H1 (cell line): ENCODE data around the gene MRGPRX2. TPM values are rescaled to one million over a fixed set of nuclear protein-coding genes. Genes with fewer than 3 reads are reported as not detected.
A peak's percentile ranks its signal among the peaks of the same experiment; 100 is the strongest.

Experiments
- CTCF ChIA-PET: fragments of 300-600 bp; sonication (Branson Sonifier 250); formaldehyde crosslinking; loops from one replicate; lab custom pipeline; 2021; ENCODE audit not compliant: partially characterized antibody; lab: Charles Lee
- POLR2A ChIA-PET: fragments of 300-600 bp; sonication (Branson Sonifier 250); formaldehyde crosslinking; loops from one replicate; lab custom pipeline; 2021; ENCODE audit warnings: inconsistent platforms; ENCODE audit not compliant: partially characterized antibody; lab: Charles Lee
- DNase-seq, 2 experiments: peaks; one replicate each; pipeline versions ENCODE4 v3.0.0 to v3.0.0-alpha.2; 2010 to 2022; ENCODE audit warnings: low spot score in 2 of 2, low read depth in 1 of 2, mixed read lengths in 1 of 2
- FAIRE-seq: peaks from 2 replicates; lab custom pipeline; 2011; peaks lifted over from hg19 to GRCh38; lab: Jason Lieb, UNC
- H2AFZ ChIP-seq: 2 replicates; pipeline ENCODE4 v1.8.1; 2012; ENCODE audit warnings: low read length, inconsistent platforms
- H2AK5ac ChIP-seq: 2 replicates; pipeline ENCODE4 v1.6.1; 2013; ENCODE audit warnings: low read depth, low read length
- H2BK120ac ChIP-seq: replicated peaks from 2 replicates; pipeline ENCODE3; 2013; ENCODE audit warnings: low read depth, low read length, inconsistent platforms
- H2BK12ac ChIP-seq: 2 replicates; pipeline ENCODE4 v1.6.1; 2013; ENCODE audit warnings: low read depth, low read length
- H2BK15ac ChIP-seq: 2 replicates; pipeline ENCODE4 v1.6.1; 2013; ENCODE audit warnings: low read length
- H2BK20ac ChIP-seq: 2 replicates; pipeline ENCODE4 v1.6.1; 2013; ENCODE audit warnings: low read length
- H2BK5ac ChIP-seq: 2 replicates; pipeline ENCODE4 v1.6.1; 2013; ENCODE audit warnings: low read depth, low read length
- H3K14ac ChIP-seq: 2 replicates; pipeline ENCODE4 v1.6.1; 2013; ENCODE audit warnings: inconsistent platforms; ENCODE audit not compliant: insufficient read length
- H3K18ac ChIP-seq: 2 replicates; pipeline ENCODE4 v1.6.1; 2013; ENCODE audit warnings: low read length; ENCODE audit errors: extremely low read depth
- H3K23ac ChIP-seq: 2 replicates; pipeline ENCODE4 v1.6.1; 2013; ENCODE audit warnings: inconsistent platforms; ENCODE audit not compliant: insufficient read length
- H3K23me2 ChIP-seq: 2 replicates; pipeline ENCODE4 v1.6.1; 2013; ENCODE audit warnings: low read depth, low read length
- H3K27ac ChIP-seq: 2 replicates; pipeline ENCODE4 v1.6.1; 2011; ENCODE audit warnings: low read depth, low read length, inconsistent platforms
- H3K27me3 ChIP-seq, 4 experiments: replicated peaks in 1 of 4; 1 replicate in 1 of 4; 2 replicates in 3 of 4; pipeline versions ENCODE4 v1.6.1 to v1.8.1; 2011 to 2013; ENCODE audit warnings: low read length in 3 of 4, mild to moderate bottlenecking in 3 of 4, inconsistent platforms in 2 of 4, mixed read lengths in 2 of 4, moderate library complexity in 1 of 4; ENCODE audit not compliant: control insufficient read depth in 3 of 4, insufficient read depth in 3 of 4; ENCODE audit errors: extremely low read depth in 1 of 4
- H3K36me3 ChIP-seq, 4 experiments: 2 replicates each; pipeline versions ENCODE4 v1.6.1 to v1.8.1; 2011 to 2013; ENCODE audit warnings: mild to moderate bottlenecking in 4 of 4, low read length in 3 of 4, moderate library complexity in 2 of 4, control low read depth in 1 of 4, inconsistent platforms in 1 of 4; ENCODE audit not compliant: insufficient read depth in 4 of 4, control insufficient read depth in 2 of 4
- H3K4ac ChIP-seq: replicated peaks from 2 replicates; pipeline ENCODE3; 2013; ENCODE audit warnings: low read length, low read depth, mixed read lengths, inconsistent platforms; ENCODE audit not compliant: insufficient read length
- H3K4me1 ChIP-seq, 4 experiments: replicated peaks in 1 of 4; 1 replicate in 1 of 4; 2 replicates in 3 of 4; pipeline versions ENCODE4 v1.6.1 to v1.8.1; 2011 to 2013; ENCODE audit warnings: low read length in 3 of 4, inconsistent platforms in 2 of 4, mixed read lengths in 1 of 4; ENCODE audit not compliant: insufficient read depth in 4 of 4, control insufficient read depth in 3 of 4
- H3K4me2 ChIP-seq, 2 experiments: 2 replicates each; pipeline versions ENCODE4 v1.6.1 to v1.8.1; 2011 to 2013; ENCODE audit warnings: low read depth in 2 of 2, low read length in 2 of 2, control low read depth in 1 of 2, inconsistent platforms in 1 of 2, mild to moderate bottlenecking in 1 of 2; ENCODE audit not compliant: insufficient read depth in 1 of 2
- H3K4me3 ChIP-seq, 4 experiments: fragments of 200-600, 300-600 bp in 1 of 4; sonication (generic), shearing (Covaris generic), sonication (Bioruptor Twin) in 1 of 4; 2 replicates each; pipeline versions ENCODE4 v1.5.1 to v1.8.1; 2011 to 2016; ENCODE audit warnings: low read length in 4 of 4, low read depth in 3 of 4, control low read depth in 2 of 4, inconsistent platforms in 2 of 4, mild to moderate bottlenecking in 2 of 4, mixed read lengths in 1 of 4, moderate library complexity in 1 of 4; ENCODE audit not compliant: insufficient read depth in 2 of 4; ENCODE audit errors: extremely low read depth in 1 of 4
- H3K56ac ChIP-seq: replicated peaks from 2 replicates; pipeline ENCODE3; 2013; ENCODE audit warnings: low read depth, mild to moderate bottlenecking, mixed read lengths, low read length, inconsistent platforms; ENCODE audit not compliant: insufficient read length
- H3K79me1 ChIP-seq: 2 replicates; pipeline ENCODE4 v1.6.1; 2013; ENCODE audit warnings: low read depth, low read length, control low read depth
- H3K79me2 ChIP-seq, 2 experiments: 2 replicates each; pipeline versions ENCODE4 v1.6.1 to v1.8.1; 2012 to 2013; ENCODE audit warnings: low read length in 2 of 2, mild to moderate bottlenecking in 2 of 2, inconsistent platforms in 1 of 2; ENCODE audit not compliant: insufficient read depth in 2 of 2, control insufficient read depth in 1 of 2
- H3K9ac ChIP-seq, 4 experiments: replicated peaks in 1 of 4; 1 replicate in 1 of 4; 2 replicates in 3 of 4; pipeline versions ENCODE4 v1.6.1 to v1.8.1; 2011 to 2013; ENCODE audit warnings: low read depth in 3 of 4, low read length in 3 of 4, control low read depth in 2 of 4, mild to moderate bottlenecking in 2 of 4, moderate library complexity in 2 of 4, inconsistent platforms in 1 of 4; ENCODE audit errors: extremely low read depth in 1 of 4
- H3K9me3 ChIP-seq, 2 experiments: 2 replicates each; pipeline versions ENCODE4 v1.6.1 to v1.8.1; 2012 to 2013; ENCODE audit warnings: mild to moderate bottlenecking in 2 of 2, moderate library complexity in 2 of 2, control low read depth in 1 of 2, inconsistent platforms in 1 of 2, low read depth in 1 of 2, low read length in 1 of 2, mixed read lengths in 1 of 2; ENCODE audit not compliant: insufficient read depth in 2 of 2
- H4K20me1 ChIP-seq, 2 experiments: replicated peaks in 1 of 2; 2 replicates each; pipeline versions ENCODE3 to v1.8.1; 2011 to 2013; ENCODE audit warnings: inconsistent platforms in 2 of 2, low read length in 2 of 2, mild to moderate bottlenecking in 1 of 2; ENCODE audit not compliant: insufficient read depth in 2 of 2, control insufficient read depth in 1 of 2
- H4K5ac ChIP-seq: 2 replicates; pipeline ENCODE4 v1.6.1; 2013; ENCODE audit warnings: low read length, low read depth, mixed read lengths, inconsistent platforms; ENCODE audit not compliant: insufficient read length
- H4K8ac ChIP-seq: 2 replicates; pipeline ENCODE4 v1.8.0; 2013; ENCODE audit warnings: mild to moderate bottlenecking, moderate library complexity, low read length, inconsistent platforms; ENCODE audit not compliant: insufficient read depth; ENCODE audit errors: extremely low read depth
- H4K91ac ChIP-seq: replicated peaks from 2 replicates; pipeline ENCODE3; 2013; ENCODE audit warnings: low read length, mixed read lengths, inconsistent platforms; ENCODE audit not compliant: insufficient read length
- ATF3 ChIP-seq: IDR thresholded peaks from 2 replicates; pipeline ENCODE4 v1.6.1; 2011; ENCODE audit warnings: low read depth, mild to moderate bottlenecking, low read length; ENCODE audit not compliant: insufficient read depth
- BRCA1 ChIP-seq: IDR thresholded peaks from 2 replicates; pipeline ENCODE4 v1.6.1; 2012; ENCODE audit warnings: low read depth, low read length, improper control_type of control experiment
- EZH2 ChIP-seq: fragments of 200-600 bp; sonication (generic); IDR thresholded peaks from 2 replicates; pipeline ENCODE4 v1.7.1; 2012; ENCODE audit warnings: low read depth, mild to moderate bottlenecking, moderate library complexity, low read length, inconsistent platforms; ENCODE audit not compliant: severe bottlenecking
- MAFK ChIP-seq: IDR thresholded peaks from 2 replicates; pipeline ENCODE4 v1.6.1; 2012; ENCODE audit warnings: low read depth, mild to moderate bottlenecking, improper control_type of control experiment, low read length
- NANOG ChIP-seq: IDR thresholded peaks from 2 replicates; pipeline ENCODE4 v1.6.1; 2011; ENCODE audit warnings: low read length, low read depth, mild to moderate bottlenecking, inconsistent platforms; ENCODE audit not compliant: insufficient read depth, poor library complexity, severe bottlenecking
- SIN3A ChIP-seq, 2 experiments: IDR thresholded peaks in 1 of 2; conservative IDR thresholded peaks in 1 of 2; 2 replicates each; pipeline ENCODE4 v1.6.1; 2011 to 2012; ENCODE audit warnings: low read length in 2 of 2, improper control_type of control experiment in 1 of 2, low read depth in 1 of 2, mild to moderate bottlenecking in 1 of 2
- SP4 ChIP-seq: IDR thresholded peaks from 2 replicates; pipeline ENCODE4 v1.6.1; 2012; ENCODE audit warnings: low read length, inconsistent platforms
- ZNF274 ChIP-seq: IDR thresholded peaks from 2 replicates; pipeline ENCODE4 v1.7.0; 2012; ENCODE audit warnings: low read length, borderline replicate concordance; ENCODE audit errors: extremely low read depth
- WGBS, 2 experiments: shearing (Covaris generic) in 1 of 2; methylation state at CpG; one replicate each; pipeline versions ENCODE4 v1.1.6 to v1.1.7; 2013 to 2015; ENCODE audit warnings: low lambda C conversion rate in 2 of 2, mixed read lengths in 2 of 2, inconsistent platforms in 1 of 2, low coverage in 1 of 2, missing lambda C conversion rate in 1 of 2; ENCODE audit not compliant: insufficient replicate concordance in 2 of 2, insufficient coverage in 1 of 2, insufficient read length in 1 of 2; ENCODE audit errors: extremely low coverage in 1 of 2, missing lambda C conversion rate in 1 of 2; 5-methylcytosine and 5-hydroxymethylcytosine counted together
- polyA plus RNA-seq, 7 experiments: library from polyadenylated mRNA; depleted of rRNA in 3 of 7; stranded (reverse) in 5 of 7; unstranded in 2 of 7; fragments of >200 nt in 5 of 7; fragments of 200-250 nt in 2 of 7; gene quantifications; 1 replicate in 5 of 7; 2 replicates in 1 of 7; 4 replicates in 1 of 7; pipeline versions ENCODE4 v1.2.1 to v1.2.3, GENCODE V29; 2011 to 2013; ENCODE audit warnings: missing spikeins in 2 of 7, mixed read lengths in 2 of 7
- total RNA-seq: library from RNA; stranded (reverse); fragmentation: NEBNext Ultra II Directional; extraction: Animal tissue kit (Norgen Biotek cat#: 25700); gene quantifications from 2 replicates; pipeline ENCODE4 v1.2.1, GENCODE V29; 2021

MRGPRX2 gene
- total and polyA plus RNA-seq, 2 of the 8 experiments (the other 6 are each of a cell fraction or from before 2014, with no cell fraction given), result not detected

GRCh38 chr11:19089421-19089820 is 28.9 kb upstream of the MRGPRX2 start:
- no peaks in the 10 kb centered on the region for H4K20me1 ChIP-seq
- H3K4me2 ChIP-seq, result no peak overlapping the region
- H3K79me2 ChIP-seq, result no peaks in the 10 kb centered on the region
- H2BK5ac ChIP-seq, result no peak overlapping the region
- no peak overlapping the region for H2BK120ac ChIP-seq
- no peak overlapping the region for H3K9ac ChIP-seq
- DNase-seq (no peak), FAIRE-seq (no peak)
- H4K8ac ChIP-seq, result no peak overlapping the region
- H3K56ac ChIP-seq, result no peak overlapping the region
- no peak overlapping the region for H4K5ac ChIP-seq
- H3K4ac ChIP-seq, result no peak overlapping the region
- no peak overlapping the region for H3K23ac ChIP-seq
- ChIA-PET CTCF (interaction anchor here (0.6 to 5.1 kb wide), 4 partner anchors 10 to 309 kb away, joined by 3 to 34 read pairs (median 5); no protein-coding TSS in a partner anchor), POLR2A (no interaction called here)
- no peak overlapping the region for H4K91ac ChIP-seq
- TF ChIP-seq ATF3, result no peak
- TF ChIP-seq NANOG, result no peak
- TF ChIP-seq MAFK, result no peak
- TF ChIP-seq BRCA1, result no peak
- no peak for TF ChIP-seq SIN3A (conservative IDR thresholded peaks at IDR 0.05 in 1 of 2, IDR thresholded peaks at IDR 0.05 in 1 of 2; ENCODE audit: low read depth in 1 of 2, low read length in 2 of 2)
- TF ChIP-seq ZNF274, result no peak
- TF ChIP-seq EZH2, result no peak
- no peak for TF ChIP-seq SP4
- H3K27me3 ChIP-seq, result no peaks in the 10 kb centered on the region
- no peak overlapping the region for H3K18ac ChIP-seq
- H3K14ac ChIP-seq, result no peak overlapping the region
- no peaks in the 10 kb centered on the region for H3K4me1 ChIP-seq
- H2BK12ac ChIP-seq, result no peak overlapping the region
- H3K36me3 ChIP-seq, result no peaks in the 10 kb centered on the region
- no peak overlapping the region for H3K27ac ChIP-seq
- peak overlapping the region; percentile 40; the same call in 1 of the 2 replicates for H2BK15ac ChIP-seq
- 94% methylated on average over 2 of the region's 5 CpGs; no CpG with 5 or more reads in 1 of the 2 experiments for WGBS, 2 experiments
- H2AK5ac ChIP-seq, result no peak overlapping the region
- H3K4me3 ChIP-seq, result no peak overlapping the region
- H2BK20ac ChIP-seq, result no peak overlapping the region
- no peak overlapping the region for H2AFZ ChIP-seq
- no peaks in the 10 kb centered on the region for H3K23me2 ChIP-seq
- H3K9me3 ChIP-seq, result no peaks in the 10 kb centered on the region
- H3K79me1 ChIP-seq, result no peaks in the 10 kb centered on the region; the same call in 1 of the 2 replicates
